Heart left ventricle (tissue), 13 donors: ENCODE results near the gene SACS.

Experiments used
- CTCF ChIP-seq, 12 donors: fragments of 200-600 bp; sonication (generic) in 4 of 12; IDR thresholded peaks; one replicate each; pipeline versions ENCODE4 v1.5.0 to v1.8.0; 2018 to 2022; ENCODE audit warnings: antibody characterized with exemption in 12 of 12, mild to moderate bottlenecking in 5 of 12
- POLR2A ChIP-seq, 2 donors: fragments of 450-650 bp; IDR thresholded peaks; one replicate each; pipeline ENCODE4 v1.6.1; 2017; ENCODE audit warnings: antibody characterized with exemption in 2 of 2, mild to moderate bottlenecking in 2 of 2, moderate library complexity in 2 of 2
- donor health status: ischemic (EF 13 %, LVEDD 7.1; RV severe dilation, severe dysfunction).
- donor health status: DM: no; HTN: yes; CAD: no.
- donor health status: DM: no; HTN: no; CAD: no.
- donor health status: ischemic (EF 25% LVEDD 6.9; RV normal size, moderate dysfunction).
- donor health status: ischemic (EF 25% LVEDD 5.7; RV mildly dilated, moderate dysfunction).
- donor health status: ischemic (EF 35%, LVEDD 5.7; RV mildly dilated, moderate dysfunction).
- donor health status: nonischemic (EF 11% LVEDD 7.7; RV severe dilation, severe dysfunction).
- donor health status: DM: yes; HTN: yes; CAD: no.
- donor health status: PGD.
- donor health status: ischemic (EF 29% LVEDD 5.4; RV normal size, mild dysfunction).
- donor health status: nonischemic (EF 23%, LVEDD 6.1; RV moderate dilation, normal function).

- TF ChIP-seq CTCF (IDR thresholded peaks at IDR 0.05) (no peak), POLR2A (IDR thresholded peaks at IDR 0.05) (no peak)
Measured at GRCh38 chr13:23392313-23392712, 41.2 kb downstream of the SACS start.
